Liver (tissue), 3 donors: ENCODE data around the gene DENND1C.

ENCODE experiments used
- CTCF ChIP-seq: fragments of 150-350 bp; IDR thresholded peaks from 2 replicates; pipeline ENCODE4 v1.5.1; 2017; ENCODE audit warnings: improper control_type of control experiment, low read depth, low read length; ENCODE audit not compliant: missing input control
- JUND ChIP-seq, 2 donors: IDR thresholded peaks; 2 replicates each; pipeline ENCODE4 v1.6.1; 2016; ENCODE audit warnings: antibody characterized with exemption in 2 of 2
- MAX ChIP-seq: IDR thresholded peaks from 2 replicates; pipeline ENCODE4 v1.6.1; 2016; ENCODE audit warnings: antibody characterized with exemption
- TAF1 ChIP-seq: conservative IDR thresholded peaks from 2 replicates; pipeline ENCODE4 v1.6.1; 2016; ENCODE audit warnings: antibody characterized with exemption, mild to moderate bottlenecking
- TF ChIP-seq, protein P1 (sequence below): IDR thresholded peaks from 2 replicates; pipeline ENCODE4 v1.6.1; 2016; ENCODE audit warnings: antibody characterized with exemption, mild to moderate bottlenecking
- donor health status: healthy.
- donor health status: healthy.

DNA sequence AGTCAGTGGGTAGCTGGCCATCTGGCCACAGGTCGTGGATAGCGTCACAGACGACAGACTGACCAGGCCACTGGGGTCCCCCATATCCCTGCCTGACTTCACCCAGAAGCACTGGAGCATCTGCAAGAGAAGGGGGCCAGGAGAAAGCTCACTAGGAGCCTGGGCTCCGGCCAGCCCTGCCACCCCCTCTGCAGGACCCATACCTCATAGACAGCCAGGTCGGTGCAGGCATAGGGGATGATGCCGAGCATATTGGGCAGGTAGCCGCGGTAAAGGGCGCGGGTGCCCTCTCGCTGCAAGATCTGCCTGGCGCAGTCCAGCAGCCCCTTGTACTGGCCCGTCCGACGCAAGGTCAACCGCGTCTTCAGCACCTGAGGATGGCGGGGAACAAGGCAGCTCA lies 54.5 kb downstream of the DENND1C start:
- no peak for TF ChIP-seq CTCF
- TF ChIP-seq, protein P1, sequence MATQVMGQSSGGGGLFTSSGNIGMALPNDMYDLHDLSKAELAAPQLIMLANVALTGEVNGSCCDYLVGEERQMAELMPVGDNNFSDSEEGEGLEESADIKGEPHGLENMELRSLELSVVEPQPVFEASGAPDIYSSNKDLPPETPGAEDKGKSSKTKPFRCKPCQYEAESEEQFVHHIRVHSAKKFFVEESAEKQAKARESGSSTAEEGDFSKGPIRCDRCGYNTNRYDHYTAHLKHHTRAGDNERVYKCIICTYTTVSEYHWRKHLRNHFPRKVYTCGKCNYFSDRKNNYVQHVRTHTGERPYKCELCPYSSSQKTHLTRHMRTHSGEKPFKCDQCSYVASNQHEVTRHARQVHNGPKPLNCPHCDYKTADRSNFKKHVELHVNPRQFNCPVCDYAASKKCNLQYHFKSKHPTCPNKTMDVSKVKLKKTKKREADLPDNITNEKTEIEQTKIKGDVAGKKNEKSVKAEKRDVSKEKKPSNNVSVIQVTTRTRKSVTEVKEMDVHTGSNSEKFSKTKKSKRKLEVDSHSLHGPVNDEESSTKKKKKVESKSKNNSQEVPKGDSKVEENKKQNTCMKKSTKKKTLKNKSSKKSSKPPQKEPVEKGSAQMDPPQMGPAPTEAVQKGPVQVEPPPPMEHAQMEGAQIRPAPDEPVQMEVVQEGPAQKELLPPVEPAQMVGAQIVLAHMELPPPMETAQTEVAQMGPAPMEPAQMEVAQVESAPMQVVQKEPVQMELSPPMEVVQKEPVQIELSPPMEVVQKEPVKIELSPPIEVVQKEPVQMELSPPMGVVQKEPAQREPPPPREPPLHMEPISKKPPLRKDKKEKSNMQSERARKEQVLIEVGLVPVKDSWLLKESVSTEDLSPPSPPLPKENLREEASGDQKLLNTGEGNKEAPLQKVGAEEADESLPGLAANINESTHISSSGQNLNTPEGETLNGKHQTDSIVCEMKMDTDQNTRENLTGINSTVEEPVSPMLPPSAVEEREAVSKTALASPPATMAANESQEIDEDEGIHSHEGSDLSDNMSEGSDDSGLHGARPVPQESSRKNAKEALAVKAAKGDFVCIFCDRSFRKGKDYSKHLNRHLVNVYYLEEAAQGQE: no peak
- TF ChIP-seq JUND (IDR thresholded peaks at IDR 0.05): no peak
- TF ChIP-seq MAX: no peak
- TF ChIP-seq TAF1: no peak
